ENCODE results near the gene NOS1AP.
A peak's percentile ranks its signal among the peaks of the same experiment; 100 is the strongest.

Gene NOS1AP

GRCh38 chr1:162236618-162237017 lies 167.1 kb downstream of the NOS1AP start:
- H3K4me3 ChIP-seq (ENCODE audit: low read depth, low read length): no peak overlapping the region
- TF ChIP-seq, protein P1, sequence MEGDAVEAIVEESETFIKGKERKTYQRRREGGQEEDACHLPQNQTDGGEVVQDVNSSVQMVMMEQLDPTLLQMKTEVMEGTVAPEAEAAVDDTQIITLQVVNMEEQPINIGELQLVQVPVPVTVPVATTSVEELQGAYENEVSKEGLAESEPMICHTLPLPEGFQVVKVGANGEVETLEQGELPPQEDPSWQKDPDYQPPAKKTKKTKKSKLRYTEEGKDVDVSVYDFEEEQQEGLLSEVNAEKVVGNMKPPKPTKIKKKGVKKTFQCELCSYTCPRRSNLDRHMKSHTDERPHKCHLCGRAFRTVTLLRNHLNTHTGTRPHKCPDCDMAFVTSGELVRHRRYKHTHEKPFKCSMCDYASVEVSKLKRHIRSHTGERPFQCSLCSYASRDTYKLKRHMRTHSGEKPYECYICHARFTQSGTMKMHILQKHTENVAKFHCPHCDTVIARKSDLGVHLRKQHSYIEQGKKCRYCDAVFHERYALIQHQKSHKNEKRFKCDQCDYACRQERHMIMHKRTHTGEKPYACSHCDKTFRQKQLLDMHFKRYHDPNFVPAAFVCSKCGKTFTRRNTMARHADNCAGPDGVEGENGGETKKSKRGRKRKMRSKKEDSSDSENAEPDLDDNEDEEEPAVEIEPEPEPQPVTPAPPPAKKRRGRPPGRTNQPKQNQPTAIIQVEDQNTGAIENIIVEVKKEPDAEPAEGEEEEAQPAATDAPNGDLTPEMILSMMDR (IDR thresholded peaks at IDR 0.05; ENCODE audit: low read depth, low read length, missing control alignments): no peak
- no peak for DNase-seq (ENCODE audit: low read depth)
- in situ Hi-C loops (cut with HindIII; ENCODE audit: low sequenced_read_pairs): no loop called here

DNA sequence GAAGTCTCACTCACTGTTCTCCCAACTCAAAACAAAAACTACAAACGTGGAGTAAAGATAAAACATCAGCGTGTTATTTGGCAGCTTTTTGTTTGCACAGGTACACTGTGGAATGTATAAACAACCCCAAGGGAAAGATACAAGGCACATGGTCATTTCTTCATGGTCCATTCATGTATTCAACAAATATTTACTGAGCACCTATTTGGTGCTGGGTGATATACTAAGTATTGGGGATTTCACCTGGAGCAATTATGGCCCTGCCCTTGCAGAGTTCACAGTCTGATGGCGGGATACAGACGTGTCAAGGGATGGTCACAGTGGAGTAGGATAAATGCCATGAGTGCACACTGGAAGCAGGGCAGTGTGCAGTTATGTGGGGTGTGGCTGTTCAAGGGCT lies 171.1 kb downstream of the NOS1AP start:
- in situ Hi-C loops (cut with HindIII; ENCODE audit: low sequenced_read_pairs): no loop called here
- TF ChIP-seq, protein P1 (IDR thresholded peaks at IDR 0.05; ENCODE audit: low read depth, low read length, missing control alignments): no peak
- H3K4me3 ChIP-seq (ENCODE audit: low read depth, low read length): no peak overlapping the region
- no peak for DNase-seq (ENCODE audit: low read depth)

- TF ChIP-seq, protein P1 (IDR thresholded peaks at IDR 0.05; ENCODE audit: low read depth, low read length, missing control alignments): no peak
- DNase-seq (ENCODE audit: low read depth): no peak
- in situ Hi-C loops (cut with HindIII; ENCODE audit: low sequenced_read_pairs): no loop called here
- no peak overlapping the region for H3K4me3 ChIP-seq (ENCODE audit: low read depth, low read length)
Observed at GRCh38 chr1:162242804-162243203, 173.3 kb downstream of the NOS1AP start.

- in situ Hi-C loops (cut with HindIII; ENCODE audit: low sequenced_read_pairs): no loop called here
- TF ChIP-seq, protein P1 (IDR thresholded peaks at IDR 0.05; ENCODE audit: low read depth, low read length, missing control alignments): no peak
- H3K4me3 ChIP-seq (ENCODE audit: low read depth, low read length): no peak overlapping the region
- DNase-seq (ENCODE audit: low read depth): peak; percentile 52
Observed at GRCh38 chr1:162248854-162249535, 179.5 kb downstream of the NOS1AP start.

- DNase-seq (ENCODE audit: low read depth): no peak
- no peak overlapping the region for H3K4me3 ChIP-seq (ENCODE audit: low read depth, low read length)
- TF ChIP-seq, protein P1 (IDR thresholded peaks at IDR 0.05; ENCODE audit: low read depth, low read length, missing control alignments): no peak
- in situ Hi-C loops (cut with HindIII; ENCODE audit: low sequenced_read_pairs): loop anchor here (5.0 kb wide), 1 partner anchor 33 kb away; no protein-coding TSS in a partner anchor
Observed at GRCh38 chr1:162250004-162250730, 180.7 kb downstream of the NOS1AP start.

GRCh38 chr1:162251102-162251501 lies 181.6 kb downstream of the NOS1AP start:
- TF ChIP-seq, protein P1 (IDR thresholded peaks at IDR 0.05; ENCODE audit: low read depth, low read length, missing control alignments): no peak

More at GRCh38 chr1:162251102-162251501, 181.6 kb downstream of the NOS1AP start:
- DNase-seq (ENCODE audit: low read depth): no peak
- H3K4me3 ChIP-seq (ENCODE audit: low read depth, low read length): no peak overlapping the region
- in situ Hi-C loops (cut with HindIII; ENCODE audit: low sequenced_read_pairs): loop anchor here (5.0 kb wide), 1 partner anchor 34 kb away; no protein-coding TSS in a partner anchor

Measured in astrocyte of the cerebellum (primary cell).